ENCODE results near the gene DMRT1.

The DMRT1 gene

GRCh38 chr9:942805-943580, 101.5 kb downstream of the DMRT1 start:
- no peak for DNase-seq
- no peak for TF ChIP-seq CTCF (IDR thresholded peaks at IDR 0.05; ENCODE audit: low read depth, low read length)
- no peak overlapping the region for H3K27ac ChIP-seq

GRCh38 chr9:947985-948384, 106.5 kb downstream of the DMRT1 start:
- H3K9me3 ChIP-seq (ENCODE audit: severe bottlenecking), result no peaks in the 10 kb centered on the region
- TF ChIP-seq CTCF (IDR thresholded peaks at IDR 0.05; ENCODE audit: low read depth, low read length), result no peak
- no peak overlapping the region for H3K4me3 ChIP-seq (ENCODE audit: low read depth, low read length)
- no peaks in the 10 kb centered on the region for H3K27me3 ChIP-seq (ENCODE audit: insufficient read depth, low read depth, severe bottlenecking)
- DNase-seq, result no peak
- H3K36me3 ChIP-seq, result no peaks in the 10 kb centered on the region
- H3K27ac ChIP-seq, result no peak overlapping the region

More at GRCh38 chr9:942805-943580, 101.5 kb downstream of the DMRT1 start:
- no peaks in the 10 kb centered on the region for H3K36me3 ChIP-seq
- H3K4me3 ChIP-seq (ENCODE audit: low read depth, low read length), result no peak overlapping the region
- H3K27me3 ChIP-seq (ENCODE audit: insufficient read depth, low read depth, severe bottlenecking), result no peaks in the 10 kb centered on the region
- peaks cover 5% of the 10 kb centered on the region for H3K9me3 ChIP-seq (ENCODE audit: severe bottlenecking)

- Histone ChIP-seq H3K27me3 (ENCODE audit: insufficient read depth, low read depth, severe bottlenecking) (no peaks in the 10 kb centered on the region), H3K36me3 (no peaks in the 10 kb centered on the region), H3K27ac (no peak overlapping the region), H3K4me3 (ENCODE audit: low read depth, low read length) (no peak overlapping the region), H3K9me3 (ENCODE audit: severe bottlenecking) (no peaks in the 10 kb centered on the region)
- TF ChIP-seq CTCF (IDR thresholded peaks at IDR 0.05; ENCODE audit: low read depth, low read length), result no peak
- no peak for DNase-seq
Observed at GRCh38 chr9:948497-948896, 107.0 kb downstream of the DMRT1 start.

- Histone ChIP-seq H3K27me3 (ENCODE audit: insufficient read depth, low read depth, severe bottlenecking) (no peaks in the 10 kb centered on the region), H3K4me3 (ENCODE audit: low read depth, low read length) (no peak overlapping the region), H3K9me3 (ENCODE audit: severe bottlenecking) (no peaks in the 10 kb centered on the region), H3K36me3 (no peaks in the 10 kb centered on the region), H3K27ac (no peak overlapping the region)
- no peak for DNase-seq
- peak; percentile 75 for TF ChIP-seq CTCF (IDR thresholded peaks at IDR 0.05; ENCODE audit: low read depth, low read length)
Observed at GRCh38 chr9:950139-950538, 108.6 kb downstream of the DMRT1 start.

GRCh38 chr9:952546-952945, 111.0 kb downstream of the DMRT1 start:
- Histone ChIP-seq H3K27me3 (ENCODE audit: insufficient read depth, low read depth, severe bottlenecking) (no peaks in the 10 kb centered on the region), H3K27ac (no peak overlapping the region), H3K36me3 (no peaks in the 10 kb centered on the region), H3K9me3 (ENCODE audit: severe bottlenecking) (no peaks in the 10 kb centered on the region), H3K4me3 (ENCODE audit: low read depth, low read length) (no peak overlapping the region)
- DNase-seq, result no peak
- no peak for TF ChIP-seq CTCF (IDR thresholded peaks at IDR 0.05; ENCODE audit: low read depth, low read length)

- Histone ChIP-seq H3K36me3 (no peaks in the 10 kb centered on the region), H3K9me3 (ENCODE audit: severe bottlenecking) (no peaks in the 10 kb centered on the region), H3K27ac (no peak overlapping the region), H3K27me3 (ENCODE audit: insufficient read depth, low read depth, severe bottlenecking) (no peaks in the 10 kb centered on the region), H3K4me3 (ENCODE audit: low read depth, low read length) (no peak overlapping the region)
- DNase-seq, result no peak
- TF ChIP-seq CTCF (IDR thresholded peaks at IDR 0.05; ENCODE audit: low read depth, low read length), result no peak
Observed at GRCh38 chr9:959105-959504, 117.6 kb downstream of the DMRT1 start.
